Measurements from ENCODE around the gene GNAZ.

DNA sequence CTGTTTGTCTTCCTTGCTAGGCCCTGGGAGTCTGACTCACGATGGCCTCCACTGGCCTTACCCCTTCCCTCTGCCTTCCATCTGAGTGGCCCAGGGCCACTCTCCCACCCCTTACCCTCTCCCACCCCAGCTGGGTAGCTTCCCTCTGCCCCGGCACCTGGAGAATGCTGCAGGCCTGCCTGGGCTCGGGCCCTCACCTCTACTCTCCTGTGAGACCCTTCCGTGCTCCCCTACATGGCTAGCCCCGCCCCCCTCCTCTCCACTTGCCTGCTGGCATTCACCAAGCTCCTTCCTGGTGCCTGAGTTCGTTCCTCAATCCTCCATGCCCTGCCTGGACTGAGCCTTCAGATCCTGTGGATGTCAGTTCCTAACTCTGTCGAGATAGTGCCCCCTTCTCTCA lies 83.7 kb downstream of the GNAZ start:
- TF ChIP-seq, protein P1, sequence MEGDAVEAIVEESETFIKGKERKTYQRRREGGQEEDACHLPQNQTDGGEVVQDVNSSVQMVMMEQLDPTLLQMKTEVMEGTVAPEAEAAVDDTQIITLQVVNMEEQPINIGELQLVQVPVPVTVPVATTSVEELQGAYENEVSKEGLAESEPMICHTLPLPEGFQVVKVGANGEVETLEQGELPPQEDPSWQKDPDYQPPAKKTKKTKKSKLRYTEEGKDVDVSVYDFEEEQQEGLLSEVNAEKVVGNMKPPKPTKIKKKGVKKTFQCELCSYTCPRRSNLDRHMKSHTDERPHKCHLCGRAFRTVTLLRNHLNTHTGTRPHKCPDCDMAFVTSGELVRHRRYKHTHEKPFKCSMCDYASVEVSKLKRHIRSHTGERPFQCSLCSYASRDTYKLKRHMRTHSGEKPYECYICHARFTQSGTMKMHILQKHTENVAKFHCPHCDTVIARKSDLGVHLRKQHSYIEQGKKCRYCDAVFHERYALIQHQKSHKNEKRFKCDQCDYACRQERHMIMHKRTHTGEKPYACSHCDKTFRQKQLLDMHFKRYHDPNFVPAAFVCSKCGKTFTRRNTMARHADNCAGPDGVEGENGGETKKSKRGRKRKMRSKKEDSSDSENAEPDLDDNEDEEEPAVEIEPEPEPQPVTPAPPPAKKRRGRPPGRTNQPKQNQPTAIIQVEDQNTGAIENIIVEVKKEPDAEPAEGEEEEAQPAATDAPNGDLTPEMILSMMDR (IDR thresholded peaks at IDR 0.05) = no peak
- TF ChIP-seq POLR2AphosphoS5 (IDR thresholded peaks at IDR 0.05) (no peak), POLR2A (IDR thresholded peaks at IDR 0.05) (no peak), EP300 (IDR thresholded peaks at IDR 0.05) (no peak)

Data from stomach (tissue), 4 donors.